MM.1S (cell line): ENCODE results near the gene CSRP3.

Experiments used
- DNase-seq: peaks from one replicate; pipeline ENCODE4 v3.0.0-alpha.2; 2015
- H2AFZ ChIP-seq: fragments of 300-600 bp; sonication (generic); 2 replicates; pipeline ENCODE4 v1.6.0; 2016; ENCODE audit warnings: antibody characterized with exemption, low read length
- H3F3A ChIP-seq: fragments of 300-600 bp; sonication (generic); 2 replicates; pipeline ENCODE4 v1.6.1; 2016; ENCODE audit warnings: mild to moderate bottlenecking, antibody characterized with exemption, low read length, moderate library complexity, mixed read lengths; ENCODE audit not compliant: insufficient read depth
- H3K27ac ChIP-seq: fragments of 300-600 bp; sonication (generic); 2 replicates; pipeline ENCODE4 v1.5.1; 2016; ENCODE audit warnings: mild to moderate bottlenecking, low read length
- H3K27me3 ChIP-seq: fragments of 300-600 bp; sonication (generic); replicated peaks from 2 replicates; pipeline ENCODE4 v1.6.0; 2016; ENCODE audit warnings: low read length; ENCODE audit not compliant: insufficient read depth
- H3K36me3 ChIP-seq: fragments of 300-600 bp; sonication (generic); replicated peaks from 2 replicates; pipeline ENCODE4 v1.6.1; 2016; ENCODE audit warnings: mild to moderate bottlenecking, low read length, mixed read lengths; ENCODE audit not compliant: insufficient read depth
- H3K4me1 ChIP-seq: fragments of 300-600 bp; sonication (generic); 2 replicates; pipeline ENCODE4 v1.6.1; 2016; ENCODE audit warnings: low read length, mixed read lengths
- H3K4me2 ChIP-seq: fragments of 300-600 bp; sonication (generic); 2 replicates; pipeline ENCODE4 v1.6.0; 2016; ENCODE audit warnings: low read depth, low read length
- H3K4me3 ChIP-seq: fragments of 300-600 bp; sonication (generic); 2 replicates; pipeline ENCODE4 v1.5.1; 2016; ENCODE audit warnings: low read length, mixed read lengths
- H3K79me2 ChIP-seq: fragments of 300-600 bp; sonication (generic); 2 replicates; pipeline ENCODE4 v1.6.1; 2016; ENCODE audit warnings: mixed run types, low read length, mixed read lengths
- H3K9ac ChIP-seq: fragments of 300-600 bp; sonication (generic); 2 replicates; pipeline ENCODE4 v1.6.1; 2016; ENCODE audit warnings: low read length, mixed read lengths
- H3K9me2 ChIP-seq: fragments of 300-600 bp; sonication (generic); replicated peaks from 2 replicates; pipeline ENCODE4 v1.6.1; 2016; ENCODE audit warnings: mild to moderate bottlenecking, low read length, mixed read lengths; ENCODE audit not compliant: insufficient read depth
- H3K9me3 ChIP-seq: fragments of 300-600 bp; sonication (generic); replicated peaks from 2 replicates; pipeline ENCODE4 v1.6.1; 2016; ENCODE audit warnings: mild to moderate bottlenecking, low read length, mixed read lengths; ENCODE audit not compliant: insufficient read depth
- H4K20me1 ChIP-seq: fragments of 300-600 bp; sonication (generic); 2 replicates; pipeline ENCODE4 v1.6.1; 2016; ENCODE audit warnings: mild to moderate bottlenecking, low read length, moderate library complexity, mixed read lengths; ENCODE audit not compliant: insufficient read depth
- CTCF ChIP-seq: fragments of 300-600 bp; sonication (generic); IDR thresholded peaks from 2 replicates; pipeline ENCODE4 v1.5.1; 2016; ENCODE audit warnings: antibody characterized with exemption, low read length, mixed read lengths
- EZH2 ChIP-seq: fragments of 300-600 bp; sonication (generic); optimal IDR thresholded peaks from 2 replicates; pipeline ENCODE3; 2017; ENCODE audit warnings: low read depth, mild to moderate bottlenecking, antibody characterized with exemption, low read length, mixed read lengths
- EZH2phosphoT487 ChIP-seq: fragments of 300-600 bp; sonication (generic); IDR thresholded peaks from 2 replicates; pipeline ENCODE4 v1.6.1; 2018; ENCODE audit warnings: antibody characterized with exemption, low read length

CSRP3 gene

GRCh38 chr11:19226378-19227195 is 24.8 kb upstream of the CSRP3 start:
- TF ChIP-seq EZH2 (no peak), CTCF (no peak), EZH2phosphoT487 (no peak)
- H3K79me2 ChIP-seq = no peaks in the 10 kb centered on the region
- H3K27ac ChIP-seq = no peak overlapping the region
- DNase-seq = no peak
- H3K4me1 ChIP-seq = no peaks in the 10 kb centered on the region
- H3K4me3 ChIP-seq = no peak overlapping the region
- no peak overlapping the region for H3K9ac ChIP-seq
- no peak overlapping the region for H3K4me2 ChIP-seq
- H3K9me2 ChIP-seq = no peaks in the 10 kb centered on the region
- no peak overlapping the region for H2AFZ ChIP-seq
- peaks cover 8% of the 10 kb centered on the region; the same call in 1 of the 2 replicates for H3K36me3 ChIP-seq
- no peaks in the 10 kb centered on the region for H3K9me3 ChIP-seq
- H3F3A ChIP-seq = no peaks in the 10 kb centered on the region
- no peaks in the 10 kb centered on the region for H3K27me3 ChIP-seq
- H4K20me1 ChIP-seq = no peaks in the 10 kb centered on the region

GRCh38 chr11:19225581-19225980 is 23.8 kb upstream of the CSRP3 start:
- no peaks in the 10 kb centered on the region for H3K79me2 ChIP-seq
- H3K9ac ChIP-seq = no peak overlapping the region
- H3K4me2 ChIP-seq = no peak overlapping the region
- TF ChIP-seq EZH2phosphoT487 = no peak
- TF ChIP-seq EZH2 = no peak
- TF ChIP-seq CTCF = no peak
- H2AFZ ChIP-seq = no peak overlapping the region
- no peaks in the 10 kb centered on the region for H3K9me3 ChIP-seq
- H3F3A ChIP-seq = no peaks in the 10 kb centered on the region
- no peaks in the 10 kb centered on the region for H3K9me2 ChIP-seq
- no peaks in the 10 kb centered on the region for H3K4me1 ChIP-seq
- no peak overlapping the region for H3K27ac ChIP-seq
- H3K4me3 ChIP-seq = no peak overlapping the region
- no peaks in the 10 kb centered on the region for H3K27me3 ChIP-seq
- H4K20me1 ChIP-seq = no peaks in the 10 kb centered on the region
- peaks cover 8% of the 10 kb centered on the region; the same call in 1 of the 2 replicates for H3K36me3 ChIP-seq
- no peak for DNase-seq

GRCh38 chr11:19225123-19225522 is 23.3 kb upstream of the CSRP3 start:
- Histone ChIP-seq H3K36me3 (peaks cover 8% of the 10 kb centered on the region; the same call in 1 of the 2 replicates), H3K27me3 (no peaks in the 10 kb centered on the region)
- DNase-seq = no peak

More at GRCh38 chr11:19225123-19225522, 23.3 kb upstream of the CSRP3 start:
- Histone ChIP-seq H3K4me1 (no peaks in the 10 kb centered on the region), H3K9me2 (no peaks in the 10 kb centered on the region), H3K79me2 (no peaks in the 10 kb centered on the region), H3K4me2 (no peak overlapping the region), H4K20me1 (no peaks in the 10 kb centered on the region), H3K27ac (no peak overlapping the region), H2AFZ (no peak overlapping the region), H3K9me3 (no peaks in the 10 kb centered on the region), H3F3A (no peaks in the 10 kb centered on the region), H3K4me3 (no peak overlapping the region), H3K9ac (no peak overlapping the region)
- TF ChIP-seq CTCF = no peak
- no peak for TF ChIP-seq EZH2
- no peak for TF ChIP-seq EZH2phosphoT487
